OCI-LY1 (cell line): ENCODE data around the gene LRRFIP1.

ENCODE experiments used
- EZH2 ChIP-seq: fragments of 200-600 bp; sonication (generic), shearing (Covaris generic); IDR thresholded peaks from 2 replicates; pipeline ENCODE4 v1.8.0; 2017; ENCODE audit warnings: borderline replicate concordance, mixed run types, mild to moderate bottlenecking, antibody characterized with exemption, low read length, moderate library complexity, mixed read lengths
- TF ChIP-seq, protein P1 (sequence below): fragments of 200-600 bp; sonication (generic), shearing (Covaris generic); IDR thresholded peaks from 2 replicates; pipeline ENCODE4 v1.5.1; 2017; ENCODE audit warnings: mild to moderate bottlenecking, antibody characterized with exemption, low read length, moderate library complexity, mixed read lengths

DNA sequence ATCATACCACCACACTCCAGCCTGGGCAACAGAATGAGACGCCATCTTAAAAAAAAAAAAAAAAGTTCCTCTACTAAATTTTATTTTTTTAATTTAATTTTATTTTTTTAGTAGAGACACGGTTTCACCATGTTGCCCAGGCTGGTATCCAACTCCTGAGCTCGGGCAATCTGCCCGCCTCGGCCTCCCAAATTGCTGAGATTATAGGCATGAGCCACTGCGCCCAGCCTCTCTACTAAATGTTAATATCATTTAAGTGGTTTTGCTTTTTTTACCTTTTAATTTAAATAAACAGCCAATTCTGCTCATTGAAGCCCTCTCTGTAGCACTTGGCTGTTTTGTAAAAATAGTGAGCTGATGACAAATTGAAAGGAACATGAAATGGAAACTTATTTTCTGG lies 46.1 kb upstream of the LRRFIP1 start:
- TF ChIP-seq, protein P1, sequence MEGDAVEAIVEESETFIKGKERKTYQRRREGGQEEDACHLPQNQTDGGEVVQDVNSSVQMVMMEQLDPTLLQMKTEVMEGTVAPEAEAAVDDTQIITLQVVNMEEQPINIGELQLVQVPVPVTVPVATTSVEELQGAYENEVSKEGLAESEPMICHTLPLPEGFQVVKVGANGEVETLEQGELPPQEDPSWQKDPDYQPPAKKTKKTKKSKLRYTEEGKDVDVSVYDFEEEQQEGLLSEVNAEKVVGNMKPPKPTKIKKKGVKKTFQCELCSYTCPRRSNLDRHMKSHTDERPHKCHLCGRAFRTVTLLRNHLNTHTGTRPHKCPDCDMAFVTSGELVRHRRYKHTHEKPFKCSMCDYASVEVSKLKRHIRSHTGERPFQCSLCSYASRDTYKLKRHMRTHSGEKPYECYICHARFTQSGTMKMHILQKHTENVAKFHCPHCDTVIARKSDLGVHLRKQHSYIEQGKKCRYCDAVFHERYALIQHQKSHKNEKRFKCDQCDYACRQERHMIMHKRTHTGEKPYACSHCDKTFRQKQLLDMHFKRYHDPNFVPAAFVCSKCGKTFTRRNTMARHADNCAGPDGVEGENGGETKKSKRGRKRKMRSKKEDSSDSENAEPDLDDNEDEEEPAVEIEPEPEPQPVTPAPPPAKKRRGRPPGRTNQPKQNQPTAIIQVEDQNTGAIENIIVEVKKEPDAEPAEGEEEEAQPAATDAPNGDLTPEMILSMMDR, result no peak
- TF ChIP-seq EZH2, result no peak
